Measurements from ENCODE around the gene NCF2.

Gene NCF2

GRCh38 chr1:183582021-183582713 is 8.1 kb downstream of the NCF2 start:
- no peak for DNase-seq

DNA sequence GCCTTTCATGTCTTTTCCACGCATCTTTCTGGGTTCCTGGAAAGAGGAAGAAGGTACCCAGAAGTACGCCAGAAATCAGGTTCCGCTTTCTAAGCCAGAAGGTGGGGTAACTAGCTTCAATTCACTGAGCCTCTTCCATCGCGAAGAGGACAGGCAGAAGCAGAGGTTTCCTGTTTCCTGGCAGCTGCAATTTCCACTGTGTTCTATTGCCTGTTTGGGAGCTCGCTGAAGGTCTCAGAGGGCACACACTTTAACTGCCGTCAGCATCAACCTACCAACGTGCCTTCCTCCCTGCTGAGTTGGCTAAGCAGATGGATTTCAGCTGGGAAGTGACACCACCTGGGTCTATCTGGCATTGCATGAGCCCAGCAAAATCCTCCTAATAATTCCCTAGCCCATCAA is 10.0 kb downstream of the NCF2 start:
- DNase-seq: peak; percentile 13

- DNase-seq: no peak
Observed at GRCh38 chr1:183578856-183579255, 11.4 kb downstream of the NCF2 start.

GRCh38 chr1:183577897-183578465 is 12.3 kb downstream of the NCF2 start:
- no peak for DNase-seq

GRCh38 chr1:183576537-183576936 is 13.7 kb downstream of the NCF2 start:
- DNase-seq: no peak

DNA sequence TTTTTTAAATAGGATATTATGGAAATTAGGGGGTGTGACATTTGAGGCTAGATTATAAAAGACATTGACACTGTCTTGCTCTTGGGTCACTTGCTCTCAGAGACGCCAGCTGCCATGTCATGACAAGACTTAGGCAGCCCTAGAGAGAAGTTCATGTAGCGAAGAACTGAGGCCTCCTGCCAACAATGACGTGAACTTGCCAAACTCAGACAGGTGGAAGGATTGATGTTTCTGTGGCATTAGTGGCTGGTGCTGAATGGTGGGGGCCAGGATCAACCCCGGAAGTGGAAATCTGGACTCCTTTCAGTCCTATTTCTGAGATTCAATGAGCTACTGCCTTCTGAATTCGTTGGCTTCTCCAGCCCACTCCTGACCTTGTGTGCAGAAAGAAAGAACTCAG is 14.7 kb downstream of the NCF2 start:
- no peak for DNase-seq

DNA sequence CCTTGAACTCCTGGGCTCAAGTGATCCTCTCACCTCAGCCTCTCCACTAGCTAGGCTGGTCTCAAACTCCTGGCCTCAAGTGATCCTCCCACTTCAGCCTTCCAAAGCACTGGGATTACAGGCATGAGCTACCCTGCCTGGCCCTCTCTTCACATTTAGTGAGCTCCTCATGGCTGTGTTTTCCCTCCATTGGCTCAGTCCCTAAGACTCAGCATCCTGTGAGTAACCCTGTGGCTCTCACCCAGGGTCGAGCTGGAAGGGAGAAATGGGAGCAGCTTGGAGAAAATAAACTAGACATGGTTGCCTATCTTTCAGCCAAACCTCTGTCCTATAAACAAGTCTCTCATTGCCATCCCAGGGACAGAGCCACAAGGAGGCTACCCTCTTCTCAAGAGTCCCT is 17.5 kb downstream of the NCF2 start:
- no peak for DNase-seq

GRCh38 chr1:183571678-183572268 is 18.5 kb downstream of the NCF2 start:
- no peak for DNase-seq

GRCh38 chr1:183570451-183570850 is 19.8 kb downstream of the NCF2 start:
- DNase-seq: no peak

DNA sequence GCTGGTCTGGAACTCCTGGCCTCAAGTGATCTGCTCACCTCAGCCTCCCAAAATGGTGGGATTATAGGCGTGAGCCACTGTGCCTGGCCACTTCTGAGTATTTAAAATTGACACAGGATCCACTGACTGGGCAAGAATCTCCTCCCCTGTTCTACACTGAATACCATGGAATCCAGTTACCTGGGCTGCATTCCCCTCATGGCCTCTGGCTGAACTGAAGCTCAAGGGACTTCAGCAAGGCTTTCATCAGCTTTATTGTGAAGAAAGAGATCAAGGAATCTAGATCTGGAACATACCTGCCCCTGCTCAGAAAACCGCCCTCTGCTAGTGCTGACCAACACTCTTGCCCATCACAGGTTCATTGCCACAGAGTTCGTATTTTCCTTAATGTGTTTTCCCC is 20.5 kb downstream of the NCF2 start:
- DNase-seq: no peak

DNA sequence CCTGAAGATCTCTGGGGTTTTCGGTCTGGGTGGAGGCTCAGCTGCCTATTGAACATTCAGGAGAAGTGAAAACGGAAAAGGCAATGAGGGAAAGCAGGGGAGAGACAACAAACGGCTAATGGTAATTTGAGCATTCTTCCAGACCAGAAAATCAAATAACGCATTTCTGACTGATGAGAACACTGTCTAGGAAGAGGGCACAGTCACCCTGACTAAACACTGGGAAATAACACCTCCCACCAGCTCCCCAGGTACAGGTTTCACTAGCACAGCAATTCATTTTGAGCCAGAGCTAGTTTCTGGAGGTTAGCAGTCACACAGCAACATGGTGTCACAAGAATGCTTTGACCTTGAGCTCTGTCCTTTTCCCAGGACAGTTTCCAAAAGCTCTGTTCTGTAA is 21.1 kb downstream of the NCF2 start:
- peak; percentile 8 for DNase-seq

GRCh38 chr1:183568176-183569021 is 21.9 kb downstream of the NCF2 start:
- DNase-seq: no peak

GRCh38 chr1:183567584-183567983 is 22.7 kb downstream of the NCF2 start:
- no peak for DNase-seq

- no peak for DNase-seq
Observed at GRCh38 chr1:183566026-183566425, 24.2 kb downstream of the NCF2 start.

- no peak for DNase-seq
Observed at GRCh38 chr1:183565261-183565660, 25.0 kb downstream of the NCF2 start.

DNA sequence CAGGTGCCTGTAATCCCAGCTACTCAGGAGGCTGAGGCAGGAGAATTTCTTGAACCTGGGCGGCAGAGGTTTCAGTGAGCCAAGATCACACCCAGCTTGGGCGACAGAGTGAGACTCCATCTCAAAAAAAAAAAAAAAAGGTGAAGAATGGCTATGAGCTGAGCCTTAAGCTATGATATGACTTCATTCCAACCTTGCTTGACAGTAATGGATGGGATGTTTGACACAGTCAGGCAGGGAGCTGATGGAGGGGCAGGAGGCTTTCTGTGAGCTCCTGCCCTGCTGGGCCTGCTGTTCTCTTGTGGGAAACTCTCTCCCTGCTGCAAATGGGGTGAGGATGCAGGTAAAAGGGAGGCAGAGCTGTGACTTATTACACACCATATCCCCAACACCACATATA is 27.6 kb downstream of the NCF2 start:
- no peak for DNase-seq

GRCh38 chr1:183559061-183559460 is 31.2 kb downstream of the NCF2 start:
- DNase-seq: no peak

- DNase-seq: no peak
Observed at GRCh38 chr1:183554577-183554976, 35.7 kb downstream of the NCF2 start.

DNA sequence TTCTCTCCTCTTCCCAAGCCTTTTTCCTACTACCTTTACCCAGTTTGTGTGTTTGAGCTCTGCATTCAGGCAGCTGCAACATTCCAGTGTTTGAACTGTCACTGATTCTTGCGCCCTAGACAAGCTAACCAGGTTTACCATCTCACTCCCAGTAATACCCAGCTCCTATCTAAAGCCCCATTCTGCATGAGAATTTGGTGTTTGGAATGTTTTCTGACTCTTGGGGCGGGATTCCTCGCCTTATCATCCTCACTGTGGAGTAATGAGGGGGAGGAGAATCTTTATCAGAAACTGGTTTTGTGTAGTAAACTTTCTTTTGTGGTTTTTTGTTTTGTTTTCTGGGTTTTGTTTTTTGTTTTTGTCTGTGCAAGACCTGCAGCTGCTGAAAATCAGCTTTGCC is 36.5 kb downstream of the NCF2 start:
- DNase-seq: no peak

DNA sequence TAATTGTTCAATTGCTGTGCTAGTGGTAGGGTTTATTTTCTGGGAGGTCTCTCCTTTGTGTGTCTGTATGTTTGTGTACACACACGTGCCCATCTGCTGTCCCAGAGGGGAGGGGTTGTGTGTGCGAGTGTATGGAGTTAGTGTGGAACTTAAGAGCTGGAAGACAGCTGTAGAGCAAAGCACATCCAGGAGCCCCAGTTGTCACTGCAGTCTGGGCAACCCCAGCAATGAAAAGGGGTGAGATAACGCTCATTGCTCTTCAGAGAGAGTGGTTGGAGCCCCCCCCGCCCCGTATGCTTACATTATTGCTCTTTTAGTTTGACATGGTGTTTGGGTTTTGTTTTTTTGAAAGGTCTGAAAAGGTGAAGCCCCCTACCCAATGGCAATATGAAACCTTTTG is 36.9 kb downstream of the NCF2 start:
- DNase-seq: no peak

GRCh38 chr1:183552891-183553290 is 37.4 kb downstream of the NCF2 start:
- no peak for DNase-seq

DNA sequence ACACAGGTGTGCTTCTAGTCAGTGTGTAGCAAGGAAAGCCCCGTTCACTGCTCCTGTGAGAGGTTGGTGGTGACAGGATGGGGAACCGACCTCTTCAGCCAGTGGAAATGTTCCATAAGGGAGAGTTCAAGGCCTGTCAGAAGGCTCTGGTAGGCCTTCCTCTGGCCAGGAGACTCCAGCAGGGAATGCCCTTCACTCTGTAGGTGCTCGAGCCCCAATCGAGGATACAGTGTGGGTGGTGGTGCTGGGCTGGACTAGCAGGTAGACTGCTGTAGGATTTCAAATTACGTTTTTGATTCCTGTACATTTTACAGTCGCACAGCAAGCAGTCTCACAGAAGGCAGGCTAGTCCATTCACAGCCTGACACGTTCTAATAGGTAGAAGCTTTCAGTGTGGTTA is 37.8 kb downstream of the NCF2 start:
- DNase-seq: no peak

GRCh38 chr1:183551924-183552323 is 38.3 kb downstream of the NCF2 start:
- no peak for DNase-seq

GRCh38 chr1:183550915-183551314 is 39.3 kb downstream of the NCF2 start:
- DNase-seq: no peak
